A549 treated with dexamethasone at 1 μM for 4 hours (cell line): Measurements from ENCODE around the gene ATAT1. TPM values are rescaled to one million over a fixed set of nuclear protein-coding genes. Genes with fewer than 3 reads are reported as not detected.

Experiments
- total RNA-seq: library from RNA; stranded (reverse); fragments of 200-300 nt; extraction: Qiagen RNA extraction; gene quantifications from 5 replicates; pipeline ENCODE4 v1.2.3, GENCODE V29; 2022

Gene ATAT1
- 4.5 to 6.6 TPM (median 6.2 TPM) in 5 replicates for total RNA-seq

DNA sequence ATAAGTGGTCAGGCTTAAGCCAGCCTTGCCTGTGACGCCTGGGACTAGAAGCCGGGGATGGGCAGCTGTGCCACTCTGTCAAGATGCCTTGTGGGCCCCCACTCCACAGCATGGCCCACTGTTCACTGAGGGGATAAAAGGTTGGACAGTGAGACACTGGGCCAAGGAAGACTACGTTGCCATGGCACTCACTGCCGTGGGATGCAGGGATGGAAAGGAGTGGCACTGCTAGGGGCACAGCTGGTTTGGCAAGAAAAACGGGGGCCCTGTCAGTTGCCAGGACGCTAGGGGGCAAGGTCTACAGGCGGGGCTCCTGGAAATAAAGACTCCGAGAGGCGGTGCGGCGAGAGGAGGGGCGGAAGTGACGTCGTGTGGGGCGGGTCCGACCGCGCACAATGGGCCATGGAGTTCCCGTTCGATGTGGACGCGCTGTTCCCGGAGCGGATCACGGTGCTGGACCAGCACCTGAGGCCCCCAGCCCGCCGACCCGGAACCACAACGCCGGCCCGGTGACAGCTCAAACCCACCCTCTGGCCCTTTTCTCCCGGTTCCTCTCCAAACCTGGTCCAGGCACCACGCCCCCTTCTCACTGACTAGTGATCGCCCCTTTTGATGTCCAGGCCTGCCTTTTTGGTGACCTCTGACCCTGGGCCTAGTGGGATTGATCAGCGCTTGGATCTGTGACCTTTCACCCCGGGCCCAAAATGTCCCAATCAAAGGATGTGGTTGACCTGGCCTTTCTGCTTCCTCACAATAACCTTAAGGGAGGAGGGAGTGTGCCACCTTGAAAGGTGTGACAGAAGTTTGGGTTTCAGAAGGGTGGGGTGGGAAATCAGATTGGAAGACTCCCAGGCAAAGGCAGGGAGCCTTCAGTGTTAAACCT is at the start of gene ATAT1:
ATAT1 (plus strand) TSS at position 391 of the 883 bp plus-strand sequence.

DNA sequence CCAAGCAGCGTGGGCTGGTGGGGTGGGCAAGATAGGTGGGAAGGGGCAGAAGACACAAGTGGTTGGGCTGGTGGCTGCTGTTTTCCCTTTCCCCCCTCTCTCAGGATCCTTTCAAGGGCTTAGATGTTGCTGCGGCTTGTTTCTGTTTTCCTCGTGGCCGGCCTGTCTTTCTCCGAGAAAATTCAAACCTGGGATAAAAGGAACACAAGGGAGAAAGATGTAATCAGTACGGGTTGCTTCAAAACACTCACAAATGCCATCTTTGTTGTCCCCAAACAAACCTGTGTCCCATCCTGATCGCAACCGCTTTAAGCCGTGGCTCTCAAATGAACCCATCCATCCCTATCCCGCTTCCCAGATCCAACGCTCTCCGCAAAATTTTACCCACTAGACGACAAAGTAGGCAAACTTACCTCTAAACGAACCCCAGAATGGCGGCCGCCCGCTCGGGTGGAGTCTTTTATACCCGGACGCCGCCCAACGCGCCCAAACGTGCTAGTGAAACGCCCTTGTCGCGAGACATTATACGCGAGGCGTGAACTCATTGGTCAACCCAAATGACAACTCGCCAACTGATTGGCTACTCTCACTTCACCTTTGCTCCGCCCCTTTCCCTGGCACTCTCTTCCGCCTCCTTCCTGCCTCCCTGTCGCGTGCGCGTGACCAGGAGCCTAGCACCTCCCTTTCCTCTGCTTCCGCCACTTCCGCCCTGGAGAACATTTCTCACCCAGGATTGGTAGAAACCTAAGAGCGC is 9.7 kb upstream of the ATAT1 start, which contains the start of gene PPP1R10:
PPP1R10 (minus strand) TSS at position 433 of the 754 bp plus-strand sequence. CDS start 7,299 bp downstream, outside the sequence.

DNA sequence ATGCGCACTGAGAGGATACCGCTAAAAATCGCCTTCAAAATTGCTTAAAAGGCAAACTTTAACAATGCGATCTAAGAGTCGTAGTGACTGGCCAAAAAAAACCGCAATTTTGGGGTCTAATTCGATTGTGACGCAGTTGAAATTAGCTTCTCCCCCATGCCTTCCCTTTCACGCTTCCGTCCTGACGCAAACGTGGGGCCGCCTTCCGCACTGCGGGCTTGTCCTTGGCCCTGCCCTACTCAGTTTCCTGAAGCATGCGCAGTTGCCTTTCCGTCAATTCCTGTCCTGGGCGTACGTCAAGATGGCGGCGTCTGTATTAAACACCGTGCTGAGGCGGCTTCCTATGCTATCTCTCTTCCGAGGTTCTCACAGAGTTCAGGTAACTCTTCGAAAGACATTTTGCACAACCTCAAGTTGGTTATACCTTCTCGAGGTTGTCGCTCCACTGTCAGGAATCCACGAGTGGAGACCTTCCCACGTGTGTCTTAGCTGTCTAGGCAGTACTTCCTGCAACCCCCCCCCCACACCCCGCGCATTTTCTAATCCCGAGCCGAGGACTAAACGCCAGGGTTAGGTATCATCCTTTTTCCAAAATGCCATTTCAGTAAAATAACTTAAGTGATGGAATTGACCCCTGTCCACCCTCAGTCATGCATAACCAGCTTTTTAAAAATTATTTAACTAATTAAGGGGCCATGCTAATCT is 9.0 kb upstream of the ATAT1 start, which contains the start of gene MRPS18B:
MRPS18B (plus strand) TSS at position 276 of the 705 bp plus-strand sequence; CDS start at position 302, 26 bp downstream.

DNA sequence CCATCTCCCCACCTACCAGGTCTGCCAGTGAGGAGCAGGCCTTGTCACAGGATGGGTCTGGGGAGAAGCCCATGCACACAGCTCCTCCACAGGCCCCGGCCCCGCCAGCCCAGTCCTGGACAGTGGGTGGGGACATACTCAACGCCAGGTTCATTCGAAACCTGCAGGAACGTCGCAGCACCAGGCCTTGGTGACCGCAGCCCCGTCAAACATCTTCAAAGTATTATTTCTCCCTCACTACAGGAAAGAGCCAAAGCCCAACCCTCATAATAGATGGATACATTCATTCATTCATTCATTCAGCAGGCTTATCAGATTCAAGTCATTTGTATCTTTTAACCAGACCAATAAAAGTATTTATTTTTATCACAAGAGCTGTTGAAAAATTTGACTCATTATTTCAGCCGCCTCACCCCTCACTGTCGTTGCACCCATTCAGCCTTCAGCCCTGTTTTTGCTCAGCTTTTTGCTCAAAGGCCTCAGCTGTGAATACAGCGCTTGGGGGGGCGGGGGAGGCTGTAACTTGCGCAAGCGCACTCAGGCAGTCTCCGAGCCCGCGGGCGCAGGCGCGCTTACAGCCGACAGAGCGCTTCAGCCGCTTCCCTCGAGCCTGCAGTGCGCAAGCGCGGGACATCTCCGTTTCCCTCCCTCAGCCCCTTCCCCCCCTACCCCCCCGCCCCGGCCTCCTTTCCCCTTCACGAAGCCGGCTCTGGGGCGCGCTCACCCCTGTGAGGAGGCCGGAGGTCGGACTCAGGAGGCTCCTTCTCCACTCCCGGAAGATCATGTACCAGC is 20.0 kb downstream of the ATAT1 start, which contains the start of gene C6orf136:
C6orf136 (plus strand) TSS at position 684 of the 792 bp plus-strand sequence; CDS start at position 783, 99 bp downstream.

DNA sequence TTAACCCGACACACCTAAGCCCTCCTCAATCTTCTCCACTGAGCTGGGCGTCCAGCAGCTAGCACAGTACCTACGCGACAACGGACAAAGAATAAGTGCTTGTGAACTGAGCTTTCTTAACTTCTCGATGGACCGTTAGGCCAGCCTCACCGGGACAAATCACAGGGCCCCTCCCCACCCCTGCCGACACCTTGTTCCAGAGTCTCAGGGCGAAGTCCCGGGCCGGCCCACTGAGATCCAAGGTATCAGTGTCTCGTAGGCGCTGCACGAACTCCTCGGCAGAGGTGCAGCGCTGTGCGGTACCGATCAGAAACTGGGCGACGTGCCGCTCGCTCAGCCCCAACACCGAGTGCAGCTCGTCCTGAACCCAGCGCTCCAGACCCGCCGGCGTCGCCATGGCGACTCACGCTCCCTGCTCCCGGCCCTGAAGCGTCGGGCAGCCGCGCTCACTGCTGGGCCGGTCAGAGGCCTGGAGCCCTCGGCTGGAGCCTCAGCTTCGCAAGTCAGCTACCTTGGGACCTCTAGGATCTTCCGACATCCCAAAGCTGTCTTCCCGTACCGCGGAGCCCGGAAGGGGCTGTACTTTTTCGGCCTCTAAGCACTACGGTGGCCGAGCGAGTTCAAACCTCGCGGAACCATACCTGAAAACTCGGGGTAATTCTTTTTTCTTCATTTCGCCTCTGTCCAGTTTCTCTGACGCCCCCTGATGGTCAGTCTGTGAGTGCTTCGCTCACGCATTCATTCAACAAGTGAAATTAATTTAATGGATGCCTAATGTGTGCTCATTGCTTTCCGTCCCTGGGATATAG is 46.0 kb downstream of the ATAT1 start, which contains the start of gene DHX16:
DHX16 (minus strand) TSS at position 562 of the 809 bp plus-strand sequence; CDS start at position 397, 165 bp downstream.

DNA sequence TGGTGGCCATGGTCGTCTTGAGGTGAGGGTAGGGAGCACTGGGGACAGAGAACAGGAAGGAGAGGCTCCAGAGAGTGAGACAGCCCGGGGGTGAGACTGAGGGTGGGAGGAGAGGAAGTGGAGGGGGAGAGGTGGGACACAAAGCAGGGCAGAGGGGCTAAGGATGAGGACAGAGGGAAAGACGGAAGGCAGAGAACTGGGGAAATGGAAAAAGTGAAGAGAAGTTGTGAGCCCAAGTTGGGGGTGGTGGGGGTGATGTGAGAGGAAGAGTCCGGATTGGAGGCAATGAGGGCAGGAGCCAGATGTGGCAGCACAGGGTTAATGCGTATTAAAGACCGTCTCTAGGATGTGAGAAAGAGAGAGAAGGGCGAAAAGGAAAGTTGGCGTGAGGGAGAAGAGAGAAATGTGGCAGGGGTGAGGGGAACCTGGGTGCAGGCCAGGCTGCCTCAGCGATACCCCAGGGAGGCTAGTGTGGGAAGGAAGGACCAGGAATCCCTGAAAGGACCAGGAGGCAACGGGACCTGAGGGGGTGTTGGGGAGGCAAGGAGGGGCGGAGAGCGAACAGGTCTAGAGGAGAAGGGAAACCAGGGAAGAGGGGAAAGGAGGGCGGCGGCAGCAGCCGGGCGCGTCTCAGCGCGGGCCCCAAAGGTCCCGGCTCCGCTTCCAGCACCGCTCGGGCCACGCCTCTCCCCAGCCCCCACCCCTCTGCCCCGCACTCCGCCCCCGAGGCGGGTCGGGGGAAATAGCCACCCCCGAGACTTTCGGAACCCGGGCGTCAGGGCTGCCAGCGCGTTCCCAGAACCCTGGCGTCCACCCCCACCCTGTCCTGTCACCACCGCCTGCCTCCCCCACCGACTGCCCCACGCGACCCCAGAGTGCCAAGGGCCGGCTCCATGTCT is 59.6 kb downstream of the ATAT1 start, which contains the start of gene PPP1R18:
PPP1R18 (minus strand) TSS at position 637 of the 899 bp plus-strand sequence; CDS start at position 10, 627 bp downstream.

DNA sequence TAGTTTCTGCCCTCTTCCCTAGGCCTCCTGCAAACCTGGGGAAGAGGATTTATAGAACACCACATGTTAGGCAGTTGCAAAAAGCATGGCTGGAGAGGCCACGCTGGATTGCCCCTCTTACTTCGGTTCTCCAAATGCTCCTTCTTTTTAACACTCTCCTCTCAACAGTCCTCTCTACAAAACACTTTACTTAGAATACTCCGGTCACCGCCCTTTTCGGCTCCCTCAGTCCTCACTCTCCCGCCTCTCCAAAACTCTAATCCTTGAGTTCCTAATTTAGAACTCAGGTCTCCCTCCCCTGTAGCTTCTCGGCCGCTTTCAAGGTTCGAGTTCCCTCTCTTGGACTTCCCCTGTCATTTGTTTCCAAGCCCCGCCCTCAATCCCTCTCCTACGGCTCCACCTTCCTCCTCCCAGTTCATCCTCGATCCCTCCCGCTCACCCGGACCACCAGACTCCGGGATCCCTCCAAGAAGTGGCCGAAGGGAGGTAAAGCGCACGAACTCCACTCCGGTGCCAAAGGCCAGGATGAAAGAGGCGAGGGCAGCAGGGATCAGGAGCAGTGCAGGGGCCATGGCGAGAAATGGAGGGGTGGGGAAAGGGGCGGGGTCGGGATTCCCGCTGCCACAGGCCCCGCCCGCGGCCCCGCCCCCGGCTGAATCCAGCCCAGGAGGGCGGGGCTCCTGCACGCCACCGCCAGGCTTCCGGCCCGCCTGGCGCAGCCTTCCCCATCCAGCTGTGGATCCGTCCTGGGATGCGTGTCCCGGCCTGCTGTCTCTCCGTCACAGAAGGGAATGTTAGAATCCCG is 63.9 kb downstream of the ATAT1 start, which contains the start of gene NRM:
NRM (minus strand) TSS at position 582 of the 805 bp plus-strand sequence; CDS start at position 572, 10 bp downstream.

Other genes with a start within 250 kb of the ATAT1 start
- gene HLA-E, start 137.4 kb upstream of the ATAT1 start, total RNA-seq = 56.3 to 63.3 TPM (median 57.9 TPM) in 5 replicates
- 27.1 to 31.7 TPM (median 28.9 TPM) in 5 replicates for gene GNL1, start 70.4 kb upstream of the ATAT1 start, total RNA-seq
- 13.3 to 18.8 TPM (median 18.4 TPM) in 5 replicates for gene PRR3, start 69.6 kb upstream of the ATAT1 start, total RNA-seq
- gene ABCF1, start 55.4 kb upstream of the ATAT1 start, total RNA-seq = 51.7 to 57.5 TPM (median 54.5 TPM) in 5 replicates
- gene PPP1R10, start 9.6 kb upstream of the ATAT1 start, total RNA-seq = 26.5 to 49.0 TPM (median 36.6 TPM) in 5 replicates
- gene MRPS18B, start 9.0 kb upstream of the ATAT1 start, total RNA-seq = 66.3 to 102 TPM (median 69.2 TPM) in 5 replicates
- 9.2 to 13.8 TPM (median 13.5 TPM) in 5 replicates for gene C6orf136, start 20.3 kb downstream of the ATAT1 start, total RNA-seq
- 24.2 to 31.4 TPM (median 29.6 TPM) in 5 replicates for gene DHX16, start 46.1 kb downstream of the ATAT1 start, total RNA-seq
- gene PPP1R18, start 59.8 kb downstream of the ATAT1 start, total RNA-seq = 37.7 to 47.4 TPM (median 43.5 TPM) in 5 replicates
- gene NRM, start 64.1 kb downstream of the ATAT1 start, total RNA-seq = 20.2 to 28.4 TPM (median 27.5 TPM) in 5 replicates
- 12.9 to 19.2 TPM (median 17.7 TPM) in 5 replicates for gene MDC1, start 90.4 kb downstream of the ATAT1 start, total RNA-seq
- gene TUBB, start 93.5 kb downstream of the ATAT1 start, total RNA-seq = 781 to 989 TPM (median 940 TPM) in 5 replicates
- gene FLOT1, start 115.8 kb downstream of the ATAT1 start, total RNA-seq = 74.1 to 99.1 TPM (median 94.5 TPM) in 5 replicates
- gene IER3, start 117.7 kb downstream of the ATAT1 start, total RNA-seq = 39.2 to 58.3 TPM (median 55.1 TPM) in 5 replicates